Ishikawa (cell line): ENCODE results near the gene CEP41.

ENCODE experiments used
- CEBPB ChIP-seq: IDR thresholded peaks from 2 replicates; pipeline ENCODE4 v1.6.1; 2012
- CREB1 ChIP-seq: IDR thresholded peaks from 2 replicates; pipeline ENCODE4 v1.6.1; 2012; ENCODE audit warnings: low read depth
- EGR1 ChIP-seq: IDR thresholded peaks from 2 replicates; pipeline ENCODE4 v1.6.1; 2012
- EP300 ChIP-seq: IDR thresholded peaks from 2 replicates; pipeline ENCODE4 v1.6.1; 2012; ENCODE audit warnings: borderline replicate concordance
- FOXM1 ChIP-seq: IDR thresholded peaks from 2 replicates; pipeline ENCODE4 v1.6.1; 2012; ENCODE audit warnings: low read depth, borderline replicate concordance
- MAX ChIP-seq: IDR thresholded peaks from 2 replicates; pipeline ENCODE4 v1.6.1; 2012
- NFIC ChIP-seq: IDR thresholded peaks from 2 replicates; pipeline ENCODE4 v1.6.1; 2012
- RAD21 ChIP-seq: IDR thresholded peaks from 2 replicates; pipeline ENCODE4 v1.6.1; 2012; ENCODE audit warnings: low read depth
- REST ChIP-seq: IDR thresholded peaks from 2 replicates; pipeline ENCODE4 v1.6.1; 2012; ENCODE audit warnings: low read depth, mild to moderate bottlenecking
- TAF1 ChIP-seq: IDR thresholded peaks from 2 replicates; pipeline ENCODE4 v1.6.1; 2012; ENCODE audit warnings: low read depth, mild to moderate bottlenecking
- TCF12 ChIP-seq: IDR thresholded peaks from 2 replicates; pipeline ENCODE4 v1.6.1; 2012; ENCODE audit warnings: low read depth
- TEAD4 ChIP-seq: IDR thresholded peaks from 2 replicates; pipeline ENCODE4 v1.6.1; 2012
- USF1 ChIP-seq: IDR thresholded peaks from 2 replicates; pipeline ENCODE4 v1.6.1; 2012
- YY1 ChIP-seq: IDR thresholded peaks from 2 replicates; pipeline ENCODE4 v1.6.1; 2012; ENCODE audit warnings: low read depth
- ZBTB7A ChIP-seq: IDR thresholded peaks from 2 replicates; pipeline ENCODE4 v1.6.1; 2012; ENCODE audit warnings: low read depth

Gene CEP41

GRCh38 chr7:130481898-130482297 lies 41.1 kb upstream of the CEP41 start:
- TF ChIP-seq USF1 (peak; percentile 38; the same call in 1 of the 2 replicates), MAX (no peak)

GRCh38 chr7:130479716-130480400 lies 39.0 kb upstream of the CEP41 start:
- TF ChIP-seq EGR1 (no peak), CREB1 (no peak), YY1 (no peak), TCF12 (no peak), RAD21 (no peak), EP300 (no peak), USF1 (no peak), NFIC (no peak), ZBTB7A (no peak), CEBPB (no peak), TEAD4 (no peak), MAX (no peak), FOXM1 (no peak), REST (no peak), TAF1 (no peak)

GRCh38 chr7:130478991-130479390 lies 38.2 kb upstream of the CEP41 start:
- TF ChIP-seq ZBTB7A (no peak), NFIC (no peak), CEBPB (no peak), TEAD4 (no peak)

- no peak for TF ChIP-seq TCF12
- no peak for TF ChIP-seq TEAD4
Observed at GRCh38 chr7:130476297-130477150, 35.7 kb upstream of the CEP41 start.

- TF ChIP-seq ZBTB7A (no peak), FOXM1 (no peak), CREB1 (no peak), EP300 (no peak), NFIC (no peak), TAF1 (no peak), EGR1 (no peak)
Observed at GRCh38 chr7:130475776-130476175, 35.0 kb upstream of the CEP41 start.

GRCh38 chr7:130473876-130474275 lies 33.1 kb upstream of the CEP41 start:
- TF ChIP-seq RAD21: no peak
- TF ChIP-seq ZBTB7A: no peak
- TF ChIP-seq CEBPB: no peak
- no peak for TF ChIP-seq TAF1
- no peak for TF ChIP-seq YY1
- no peak for TF ChIP-seq EP300
- TF ChIP-seq CREB1: no peak
- no peak for TF ChIP-seq USF1
- TF ChIP-seq REST: no peak
- no peak for TF ChIP-seq FOXM1
- TF ChIP-seq EGR1: no peak
- TF ChIP-seq MAX: no peak
